HUES64 (cell line): ENCODE measurements around the gene CDH4.
"Not testable (repeated sequence)": the region's sequence is repeated elsewhere in the genome, so short reads cannot be mapped to it uniquely, and the experiment has no call there.

Source experiments
- H3K27ac ChIP-seq: 2 replicates; pipeline ENCODE4 v1.7.0; 2013; ENCODE audit warnings: low read depth, low read length, inconsistent platforms
- H3K27me3 ChIP-seq: 2 replicates; pipeline ENCODE4 v1.6.1; 2013; ENCODE audit warnings: mild to moderate bottlenecking, low read length; ENCODE audit not compliant: insufficient read depth
- H3K36me3 ChIP-seq: 2 replicates; pipeline ENCODE4 v1.6.1; 2013; ENCODE audit warnings: mild to moderate bottlenecking, low read length; ENCODE audit not compliant: insufficient read depth
- H3K4me1 ChIP-seq: 2 replicates; pipeline ENCODE4 v1.6.1; 2013; ENCODE audit warnings: mild to moderate bottlenecking, low read length, moderate library complexity; ENCODE audit not compliant: insufficient read depth
- H3K4me3 ChIP-seq: 2 replicates; pipeline ENCODE4 v1.5.1; 2013; ENCODE audit warnings: mild to moderate bottlenecking, low read length, moderate library complexity
- H3K9ac ChIP-seq: 2 replicates; pipeline ENCODE4 v1.6.1; 2013; ENCODE audit warnings: mild to moderate bottlenecking, low read depth, low read length
- H3K9me3 ChIP-seq: 2 replicates; pipeline ENCODE4 v1.6.1; 2013; ENCODE audit warnings: low read depth, low read length; ENCODE audit not compliant: insufficient read depth
- WGBS: fragments of 150-250, 120-280 bp; methylation state at CpG from one replicate; pipeline ENCODE4 v1.1.7; 2013; ENCODE audit warnings: missing lambda C conversion rate; 5-methylcytosine and 5-hydroxymethylcytosine counted together

CDH4 gene

GRCh38 chr20:61444637-61445036 is 192.6 kb downstream of the CDH4 start:
- Histone ChIP-seq H3K36me3 (no peaks in the 10 kb centered on the region), H3K9ac (no peak overlapping the region), H3K4me1 (peaks cover 64% of the 10 kb centered on the region), H3K9me3 (no peaks in the 10 kb centered on the region), H3K27me3 (no peaks in the 10 kb centered on the region), H3K4me3 (no peak overlapping the region), H3K27ac (no peak overlapping the region)
- 77% methylated on average over 5 of the region's 5 CpGs for WGBS

GRCh38 chr20:61445138-61445537 is 193.1 kb downstream of the CDH4 start:
- H3K27me3 ChIP-seq, result no peaks in the 10 kb centered on the region
- no peak overlapping the region for H3K4me3 ChIP-seq
- WGBS, result 70% methylated on average over 5 of the region's 6 CpGs
- peaks cover 64% of the 10 kb centered on the region for H3K4me1 ChIP-seq
- H3K27ac ChIP-seq, result no peak overlapping the region
- H3K9me3 ChIP-seq, result no peaks in the 10 kb centered on the region
- no peaks in the 10 kb centered on the region for H3K36me3 ChIP-seq
- H3K9ac ChIP-seq, result no peak overlapping the region

GRCh38 chr20:61445741-61446140 is 193.7 kb downstream of the CDH4 start:
- Histone ChIP-seq H3K36me3 (no peaks in the 10 kb centered on the region), H3K9me3 (no peaks in the 10 kb centered on the region), H3K9ac (no peak overlapping the region), H3K27me3 (no peaks in the 10 kb centered on the region), H3K4me3 (no peak overlapping the region), H3K27ac (no peak overlapping the region), H3K4me1 (peaks cover 62% of the 10 kb centered on the region)
- WGBS, result 94% methylated on average over 10 of the region's 10 CpGs

- Histone ChIP-seq H3K36me3 (no peaks in the 10 kb centered on the region), H3K27me3 (no peaks in the 10 kb centered on the region), H3K9ac (no peak overlapping the region), H3K9me3 (no peaks in the 10 kb centered on the region), H3K27ac (peak overlapping the region; percentile 72; the same call in 1 of the 2 replicates), H3K4me3 (no peak overlapping the region), H3K4me1 (peaks cover 52% of the 10 kb centered on the region)
- WGBS, result 34% methylated on average over 6 of the region's 6 CpGs
These were observed 195.9 kb downstream of the CDH4 start for GRCh38 chr20:61447952-61448351.

GRCh38 chr20:61448386-61448785 is 196.3 kb downstream of the CDH4 start:
- H3K9ac ChIP-seq, result no peak overlapping the region
- H3K27ac ChIP-seq, result peak overlapping the region; percentile 72; the same call in 1 of the 2 replicates
- H3K9me3 ChIP-seq, result no peaks in the 10 kb centered on the region
- WGBS, result 77% methylated on average over 13 of the region's 13 CpGs
- H3K4me3 ChIP-seq, result no peak overlapping the region
- H3K27me3 ChIP-seq, result no peaks in the 10 kb centered on the region
- H3K4me1 ChIP-seq, result peaks cover 48% of the 10 kb centered on the region
- H3K36me3 ChIP-seq, result no peaks in the 10 kb centered on the region

- Histone ChIP-seq H3K36me3 (no peaks in the 10 kb centered on the region), H3K27me3 (no peaks in the 10 kb centered on the region), H3K9ac (no peak overlapping the region), H3K4me3 (no peak overlapping the region), H3K27ac (no peak overlapping the region; the same call in 1 of the 2 replicates), H3K4me1 (peaks cover 42% of the 10 kb centered on the region), H3K9me3 (no peaks in the 10 kb centered on the region)
- WGBS, result 68% methylated on average over 8 of the region's 8 CpGs
These were observed 197.1 kb downstream of the CDH4 start for GRCh38 chr20:61449057-61449609.

- no peaks in the 10 kb centered on the region for H3K27me3 ChIP-seq
- peaks cover 42% of the 10 kb centered on the region for H3K4me1 ChIP-seq
- H3K9ac ChIP-seq, result no peak overlapping the region
- no peak overlapping the region for H3K4me3 ChIP-seq
- H3K9me3 ChIP-seq, result no peaks in the 10 kb centered on the region
- 87% methylated on average over 2 of the region's 2 CpGs for WGBS
- H3K27ac ChIP-seq, result no peak overlapping the region
- H3K36me3 ChIP-seq, result no peaks in the 10 kb centered on the region
These were observed 197.9 kb downstream of the CDH4 start for GRCh38 chr20:61449916-61450315.

GRCh38 chr20:61450549-61450948 is 198.5 kb downstream of the CDH4 start:
- no peaks in the 10 kb centered on the region for H3K9me3 ChIP-seq
- H3K4me1 ChIP-seq, result peaks cover 37% of the 10 kb centered on the region
- H3K4me3 ChIP-seq, result no peak overlapping the region
- no peaks in the 10 kb centered on the region for H3K36me3 ChIP-seq
- no peaks in the 10 kb centered on the region for H3K27me3 ChIP-seq
- no peak overlapping the region for H3K27ac ChIP-seq
- H3K9ac ChIP-seq, result no peak overlapping the region
- 90% methylated on average over 6 of the region's 6 CpGs for WGBS

- Histone ChIP-seq H3K9me3 (no peaks in the 10 kb centered on the region), H3K27ac (no peak overlapping the region), H3K27me3 (no peaks in the 10 kb centered on the region), H3K9ac (no peak overlapping the region), H3K4me3 (no peak overlapping the region), H3K4me1 (peaks cover 33% of the 10 kb centered on the region), H3K36me3 (no peaks in the 10 kb centered on the region)
- WGBS, result 90% methylated on average over 8 of the region's 10 CpGs
These were observed 198.9 kb downstream of the CDH4 start for GRCh38 chr20:61451009-61451408.

- H3K9ac ChIP-seq, result no peak overlapping the region
- 81% methylated on average over 8 of the region's 8 CpGs for WGBS
- no peaks in the 10 kb centered on the region for H3K36me3 ChIP-seq
- H3K27ac ChIP-seq, result no peak overlapping the region
- no peaks in the 10 kb centered on the region for H3K9me3 ChIP-seq
- H3K27me3 ChIP-seq, result no peaks in the 10 kb centered on the region
- peaks cover 33% of the 10 kb centered on the region for H3K4me1 ChIP-seq
- no peak overlapping the region for H3K4me3 ChIP-seq
These were observed 199.9 kb downstream of the CDH4 start for GRCh38 chr20:61451953-61452352.

- WGBS, result 65% methylated on average over 7 of the region's 7 CpGs
- Histone ChIP-seq H3K27ac (no peak overlapping the region), H3K4me1 (peaks cover 22% of the 10 kb centered on the region), H3K9ac (no peak overlapping the region), H3K36me3 (no peaks in the 10 kb centered on the region), H3K4me3 (no peak overlapping the region), H3K27me3 (no peaks in the 10 kb centered on the region), H3K9me3 (no peaks in the 10 kb centered on the region)
These were observed 201.2 kb downstream of the CDH4 start for GRCh38 chr20:61453219-61453618.

GRCh38 chr20:61453623-61454022 is 201.6 kb downstream of the CDH4 start:
- peaks cover 18% of the 10 kb centered on the region for H3K4me1 ChIP-seq
- not testable (repeated sequence) for H3K27me3 ChIP-seq, H3K9ac ChIP-seq, H3K4me3 ChIP-seq, H3K27ac ChIP-seq, H3K9me3 ChIP-seq, H3K36me3 ChIP-seq
- WGBS, result 79% methylated on average over 2 of the region's 3 CpGs
